ENCODE results near the gene CDC42EP5. TPM values are rescaled to one million over a fixed set of nuclear protein-coding genes. Genes with fewer than 3 reads are reported as not detected.

CDC42EP5 gene
- polyA plus RNA-seq, 1 of the 3 experiments (the other 2 are of a cell fraction) = 13.5 TPM

- Histone ChIP-seq H3F3A (replicated peaks; ENCODE audit: insufficient read depth) (peaks cover 4% of the 10 kb centered on the region), H3K79me2 (ENCODE audit: insufficient read depth) (peaks cover 36% of the 10 kb centered on the region), H3K27ac (ENCODE audit: low read depth in 2 of 2, low read length in 1 of 2) (no peak overlapping the region), H3K4me2 (no peak overlapping the region), H4K20me1 (ENCODE audit: insufficient read depth) (peaks cover 67% of the 10 kb centered on the region), H3K9me2 (no peaks in the 10 kb centered on the region), H3K4me1 (ENCODE audit: control insufficient read depth in 1 of 2, insufficient read depth in 2 of 2, low read depth in 1 of 2, low read length in 1 of 2) (no peaks in the 10 kb centered on the region), H2AFZ (ENCODE audit: low read depth) (no peak overlapping the region), H3K36me3 (replicated peaks in 1 of 2; ENCODE audit: control insufficient read depth in 1 of 2, insufficient read depth in 2 of 2, low read length in 1 of 2) (peaks cover 35 to 91% of the 10 kb centered on the region in 2 experiments), H3K27me3 (ENCODE audit: insufficient read depth) (no peaks in the 10 kb centered on the region), H3K4me3 (ENCODE audit: low read depth in 2 of 2, low read length in 1 of 2) (no peak overlapping the region), H3K9me3 (no peaks in the 10 kb centered on the region), H3K9ac (no peak overlapping the region)
- no peak for DNase-seq
- WGBS (ENCODE audit: low lambda C conversion rate) = 95% methylated on average over 38 of the region's 51 CpGs
- ChIA-PET CTCF (interaction anchor here (0.6 to 2.5 kb wide), 2 partner anchors 25 to 41 kb away, joined by 3 to 7 read pairs; partner anchors contain the start of gene TTYH1), POLR2A (interaction anchor here (0.5 kb wide), 1 partner anchor 21 kb away, joined by 5 read pairs; no protein-coding TSS in a partner anchor)
- TF ChIP-seq FOSL2 (IDR thresholded peaks at IDR 0.05; ENCODE audit: borderline replicate concordance, low read depth) = no peak
- TF ChIP-seq JUND (IDR thresholded peaks at IDR 0.05) = no peak
- TF ChIP-seq IRF3 (IDR thresholded peaks at IDR 0.05; ENCODE audit: low read depth, low read length) = no peak
- no peak for TF ChIP-seq MXI1 (IDR thresholded peaks at IDR 0.05; ENCODE audit: low read depth, low read length)
- no peak for TF ChIP-seq POLR2AphosphoS5 (IDR thresholded peaks at IDR 0.05; ENCODE audit: low read depth, low read length)
- no peak for TF ChIP-seq ELF1 (IDR thresholded peaks at IDR 0.05)
- no peak for TF ChIP-seq TCF12 (IDR thresholded peaks at IDR 0.05)
- TF ChIP-seq EP300 (IDR thresholded peaks at IDR 0.05; ENCODE audit: borderline replicate concordance in 1 of 2, low read depth in 1 of 2, low read length in 1 of 2) = no peak
- TF ChIP-seq YY1 (IDR thresholded peaks at IDR 0.05; ENCODE audit: low read depth) = no peak
- no peak for TF ChIP-seq RCOR1 (IDR thresholded peaks at IDR 0.05; ENCODE audit: low read length)
Measured at GRCh38 chr19:54456423-54457373, 16.4 kb downstream of the CDC42EP5 start.

GRCh38 chr19:54455786-54456422 is 17.2 kb downstream of the CDC42EP5 start:
- Histone ChIP-seq H3K9me3 (no peaks in the 10 kb centered on the region), H3K4me2 (no peak overlapping the region), H3K27ac (ENCODE audit: low read depth in 2 of 2, low read length in 1 of 2) (no peak overlapping the region), H3K9me2 (no peaks in the 10 kb centered on the region), H4K20me1 (ENCODE audit: insufficient read depth) (peaks cover 75% of the 10 kb centered on the region), H3K27me3 (ENCODE audit: insufficient read depth) (no peaks in the 10 kb centered on the region), H3K79me2 (ENCODE audit: insufficient read depth) (peaks cover 44% of the 10 kb centered on the region), H2AFZ (ENCODE audit: low read depth) (no peak overlapping the region), H3K9ac (no peak overlapping the region), H3F3A (replicated peaks; ENCODE audit: insufficient read depth) (peaks cover 4% of the 10 kb centered on the region), H3K36me3 (replicated peaks in 1 of 2; ENCODE audit: control insufficient read depth in 1 of 2, insufficient read depth in 2 of 2, low read length in 1 of 2) (peaks cover 42 to 90% of the 10 kb centered on the region in 2 experiments), H3K4me3 (ENCODE audit: low read depth in 2 of 2, low read length in 1 of 2) (no peak overlapping the region), H3K4me1 (ENCODE audit: control insufficient read depth in 1 of 2, insufficient read depth in 2 of 2, low read depth in 1 of 2, low read length in 1 of 2) (peaks cover 3 to 4% of the 10 kb centered on the region in 2 experiments; a peak in 2 of 4 replicates)
- no peak for DNase-seq
- ChIA-PET POLR2A (interaction anchor here (0.5 kb wide), 1 partner anchor 21 kb away, joined by 5 read pairs; no protein-coding TSS in a partner anchor), CTCF (interaction anchor here (2.5 kb wide), 1 partner anchor 25 kb away, joined by 7 read pairs; no protein-coding TSS in a partner anchor)
- 98% methylated on average over 19 of the region's 40 CpGs for WGBS (ENCODE audit: low lambda C conversion rate)
- TF ChIP-seq FOSL2 (IDR thresholded peaks at IDR 0.05; ENCODE audit: borderline replicate concordance, low read depth) = no peak
- no peak for TF ChIP-seq CTCF (IDR thresholded peaks at IDR 0.05)
- no peak for TF ChIP-seq GATA2 (CRISPR knock-in tag; IDR thresholded peaks at IDR 0.05)
- TF ChIP-seq NFIC (IDR thresholded peaks at IDR 0.05; ENCODE audit: borderline replicate concordance) = no peak
- TF ChIP-seq TEAD4 (IDR thresholded peaks at IDR 0.05; ENCODE audit: borderline replicate concordance, insufficient read depth) = no peak
- no peak for TF ChIP-seq RAD21 (IDR thresholded peaks at IDR 0.05; ENCODE audit: low read length)
- TF ChIP-seq SIN3A (IDR thresholded peaks at IDR 0.05; ENCODE audit: borderline replicate concordance, low read depth, low read length) = no peak
- TF ChIP-seq POLR2AphosphoS5 (IDR thresholded peaks at IDR 0.05; ENCODE audit: low read depth, low read length) = no peak
- no peak for TF ChIP-seq RCOR1 (IDR thresholded peaks at IDR 0.05; ENCODE audit: low read length)
- no peak for TF ChIP-seq REST (IDR thresholded peaks at IDR 0.05; ENCODE audit: low read depth, low read length)
- TF ChIP-seq YY1 (IDR thresholded peaks at IDR 0.05; ENCODE audit: low read depth) = no peak
